GM12874 (cell line): ENCODE measurements around the gene TNNI3K.

Experiments
- TF ChIP-seq, protein P1 (sequence below): IDR thresholded peaks from 2 replicates; pipeline ENCODE4 v1.5.1; 2011; ENCODE audit warnings: low read depth, mild to moderate bottlenecking, control low read depth, low read length, moderate library complexity; ENCODE audit not compliant: insufficient read depth

The TNNI3K gene

DNA sequence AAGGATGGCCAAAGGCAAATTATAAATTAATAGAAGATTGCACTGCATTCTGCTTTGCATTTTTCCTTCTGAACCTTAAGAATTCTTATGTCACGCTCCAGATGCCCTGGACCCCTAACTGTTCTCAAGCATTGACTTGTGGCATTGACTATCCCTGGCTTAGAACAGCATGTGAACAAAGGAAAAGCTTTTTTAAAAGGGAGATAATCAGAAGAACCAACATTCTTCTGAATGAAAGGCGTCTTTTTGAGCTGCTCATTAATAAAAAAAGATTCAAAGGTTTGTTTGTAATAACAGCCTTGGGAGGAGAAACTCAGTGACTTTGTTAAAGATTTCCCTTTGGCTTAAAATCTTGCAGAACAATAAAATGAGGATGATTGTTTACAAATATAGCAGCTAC lies 105.5 kb downstream of the TNNI3K start:
- TF ChIP-seq, protein P1, sequence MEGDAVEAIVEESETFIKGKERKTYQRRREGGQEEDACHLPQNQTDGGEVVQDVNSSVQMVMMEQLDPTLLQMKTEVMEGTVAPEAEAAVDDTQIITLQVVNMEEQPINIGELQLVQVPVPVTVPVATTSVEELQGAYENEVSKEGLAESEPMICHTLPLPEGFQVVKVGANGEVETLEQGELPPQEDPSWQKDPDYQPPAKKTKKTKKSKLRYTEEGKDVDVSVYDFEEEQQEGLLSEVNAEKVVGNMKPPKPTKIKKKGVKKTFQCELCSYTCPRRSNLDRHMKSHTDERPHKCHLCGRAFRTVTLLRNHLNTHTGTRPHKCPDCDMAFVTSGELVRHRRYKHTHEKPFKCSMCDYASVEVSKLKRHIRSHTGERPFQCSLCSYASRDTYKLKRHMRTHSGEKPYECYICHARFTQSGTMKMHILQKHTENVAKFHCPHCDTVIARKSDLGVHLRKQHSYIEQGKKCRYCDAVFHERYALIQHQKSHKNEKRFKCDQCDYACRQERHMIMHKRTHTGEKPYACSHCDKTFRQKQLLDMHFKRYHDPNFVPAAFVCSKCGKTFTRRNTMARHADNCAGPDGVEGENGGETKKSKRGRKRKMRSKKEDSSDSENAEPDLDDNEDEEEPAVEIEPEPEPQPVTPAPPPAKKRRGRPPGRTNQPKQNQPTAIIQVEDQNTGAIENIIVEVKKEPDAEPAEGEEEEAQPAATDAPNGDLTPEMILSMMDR, result no peak

GRCh38 chr1:74341702-74342339 lies 106.6 kb downstream of the TNNI3K start:
- TF ChIP-seq, protein P1, result no peak

DNA sequence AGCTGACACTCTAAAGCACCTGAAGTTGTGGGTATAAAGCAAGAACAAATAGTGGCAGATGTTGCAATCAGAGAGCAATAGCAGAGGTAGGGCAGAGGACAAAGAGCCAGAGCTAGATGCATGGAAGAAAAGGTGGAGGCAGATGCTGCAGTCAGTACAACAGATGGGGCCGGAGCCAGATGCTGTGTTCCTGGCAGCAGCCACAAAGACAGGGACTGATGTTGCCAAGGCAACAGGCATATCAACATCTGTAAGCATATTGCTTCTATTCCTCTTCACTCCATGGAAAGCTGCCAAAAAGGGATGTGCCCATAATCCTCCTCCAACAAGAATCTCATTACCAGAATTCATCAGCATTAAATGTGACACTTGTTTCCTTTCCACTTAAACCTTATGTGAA lies 108.0 kb downstream of the TNNI3K start:
- TF ChIP-seq, protein P1, result no peak

DNA sequence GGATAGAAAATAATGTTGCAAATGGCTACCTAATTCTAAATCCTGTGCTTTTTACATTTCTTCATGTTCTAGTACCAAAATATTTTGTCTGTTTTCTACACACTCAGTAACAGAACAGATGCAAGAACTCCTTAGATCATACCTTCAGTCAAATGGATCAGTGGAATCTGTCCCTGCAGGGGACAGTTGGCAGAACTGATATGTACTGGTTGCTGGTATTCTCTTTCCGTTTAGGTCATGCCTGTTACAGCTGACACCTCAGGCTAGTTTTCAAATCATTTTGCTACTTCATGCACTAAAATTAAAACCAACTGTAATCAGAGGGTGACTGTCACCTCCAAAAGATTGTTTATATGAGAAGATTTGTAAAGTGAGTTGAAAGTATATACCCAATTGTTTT lies 109.2 kb downstream of the TNNI3K start:
- TF ChIP-seq, protein P1, result no peak

DNA sequence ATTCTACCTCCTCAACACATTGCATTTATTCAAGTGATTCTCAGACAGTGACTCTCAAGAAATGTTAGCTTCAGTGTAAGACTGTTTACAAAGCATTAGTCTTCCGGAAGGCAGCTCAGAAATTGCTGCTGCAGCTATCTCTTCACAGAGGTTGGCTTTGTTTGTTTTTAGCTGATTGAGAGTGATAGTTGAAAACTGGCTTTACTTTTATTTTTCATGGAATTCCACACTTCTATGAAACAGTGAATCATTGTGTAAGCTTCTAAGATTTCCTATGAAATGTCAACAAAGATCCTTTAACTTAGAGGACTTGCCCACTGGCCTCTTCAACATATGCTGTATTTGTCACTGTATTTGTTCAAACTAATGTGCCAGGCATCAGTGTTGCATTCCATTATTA lies 121.3 kb downstream of the TNNI3K start:
- TF ChIP-seq, protein P1, result no peak

DNA sequence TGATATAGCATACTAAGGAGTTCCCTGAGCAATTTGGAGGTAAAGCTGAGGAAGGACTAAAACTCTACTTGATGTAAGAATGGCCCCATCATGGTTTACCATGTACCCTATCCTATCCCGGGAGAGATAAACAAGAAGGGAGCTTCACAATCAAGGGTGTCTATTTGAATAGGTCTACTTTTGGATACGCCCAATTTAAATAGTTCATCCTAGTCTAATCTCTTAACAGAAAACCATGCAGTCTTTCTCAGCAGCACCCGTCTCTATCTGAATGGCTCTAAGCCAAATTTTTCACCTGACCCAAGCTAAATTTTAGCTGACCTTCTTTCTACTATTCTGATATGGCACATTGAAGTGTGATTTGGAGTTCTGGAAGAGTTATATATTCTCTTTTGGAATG lies 122.0 kb downstream of the TNNI3K start:
- TF ChIP-seq, protein P1, result no peak

DNA sequence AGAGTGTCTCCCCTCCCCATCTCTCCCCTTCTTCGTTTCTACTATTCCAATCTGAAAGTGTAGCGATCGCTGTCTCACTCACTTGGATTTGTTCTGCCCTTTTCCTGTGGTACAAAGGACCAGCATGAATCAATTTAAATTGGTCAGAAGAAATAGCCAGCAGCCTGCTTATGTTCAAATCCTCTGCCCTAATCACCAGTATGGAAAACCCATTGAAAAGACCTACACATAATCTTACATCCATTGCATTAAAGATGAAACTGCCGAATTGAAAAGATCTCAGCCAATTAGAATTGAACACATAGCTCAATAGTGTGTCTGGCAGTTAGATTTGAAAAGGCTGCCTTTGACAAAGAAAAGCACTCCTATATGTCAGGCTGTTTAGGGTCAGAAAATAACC lies 122.6 kb downstream of the TNNI3K start:
- TF ChIP-seq, protein P1, result no peak
